NCI-H1417 (cell line): ENCODE results near the gene GLB1L2.

ENCODE experiments used
- DNase-seq, 3 experiments: peaks; one replicate each; lab custom pipeline; 2025; lab: John Stamatoyannopoulos, UW

GLB1L2 gene

GRCh38 chr11:134385774-134386565, 54.2 kb downstream of the GLB1L2 start:
- peak; percentile 86 to 95 (median 95) for DNase-seq

- no peak for DNase-seq
Observed at GRCh38 chr11:134386945-134387344, 55.2 kb downstream of the GLB1L2 start.

DNA sequence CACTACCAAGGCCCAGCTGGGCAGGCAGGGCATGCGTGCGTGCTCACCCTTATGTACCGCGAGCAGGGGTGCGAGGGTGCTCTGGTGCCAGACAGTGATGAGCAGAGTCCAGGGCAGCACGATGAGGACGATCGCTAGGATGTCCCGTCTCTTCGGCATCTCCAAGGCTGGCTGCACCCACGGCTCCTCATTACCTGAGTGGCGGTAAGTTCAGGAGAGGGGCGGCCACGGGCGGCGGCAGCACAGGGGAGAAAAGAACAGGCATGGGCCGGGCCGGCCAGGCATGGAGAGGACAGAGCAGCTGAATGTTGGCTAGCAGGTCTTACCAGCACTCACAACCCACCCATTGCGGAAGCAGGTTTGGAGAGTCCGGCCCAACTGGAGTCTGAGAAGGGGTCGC, 55.7 kb downstream of the GLB1L2 start:
- no peak for DNase-seq

DNA sequence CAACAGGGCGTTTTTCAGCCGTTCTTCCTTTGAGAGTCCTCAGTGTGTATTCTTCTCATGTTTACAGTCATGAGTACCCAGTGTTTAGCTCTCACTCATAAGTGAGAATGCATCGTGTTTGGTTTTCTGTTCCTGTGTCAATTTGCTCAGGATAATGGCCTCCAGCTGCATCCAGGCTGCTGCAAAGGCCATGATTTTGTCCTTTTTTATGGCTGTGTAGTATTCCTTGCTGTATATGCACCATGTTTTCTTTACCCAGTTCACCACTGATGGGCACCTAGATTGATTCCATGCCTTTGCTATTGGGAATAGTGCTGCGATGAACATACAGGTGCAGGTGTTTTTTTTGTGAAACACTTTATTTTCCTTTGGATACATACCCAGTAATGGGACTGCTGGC, 56.8 kb downstream of the GLB1L2 start:
- DNase-seq = no peak

GRCh38 chr11:134389464-134390180, 57.8 kb downstream of the GLB1L2 start:
- no peak for DNase-seq

GRCh38 chr11:134390706-134391569, 59.1 kb downstream of the GLB1L2 start:
- DNase-seq = peak in 2 of 3 experiments; percentile 36 to 64

DNA sequence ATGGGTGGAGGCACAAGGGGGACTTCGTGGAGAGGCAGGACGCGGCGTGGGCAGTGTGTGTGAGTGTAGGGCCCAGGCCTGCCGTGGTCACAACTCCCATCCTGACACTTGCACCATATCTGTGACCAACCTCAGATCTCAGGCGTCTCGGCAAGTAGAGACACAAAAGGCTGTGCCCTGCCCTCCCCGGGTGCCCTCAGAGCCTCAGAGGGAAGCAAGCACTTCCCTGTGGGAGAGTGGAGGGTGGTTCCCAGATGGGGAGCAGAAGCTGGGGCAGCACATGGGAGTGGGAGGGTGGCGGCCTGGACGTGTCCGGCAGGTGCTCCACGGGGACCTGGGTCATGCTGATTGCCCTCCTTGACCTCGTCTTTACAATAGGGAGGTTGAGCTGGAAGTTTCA, 59.9 kb downstream of the GLB1L2 start:
- no peak for DNase-seq

DNA sequence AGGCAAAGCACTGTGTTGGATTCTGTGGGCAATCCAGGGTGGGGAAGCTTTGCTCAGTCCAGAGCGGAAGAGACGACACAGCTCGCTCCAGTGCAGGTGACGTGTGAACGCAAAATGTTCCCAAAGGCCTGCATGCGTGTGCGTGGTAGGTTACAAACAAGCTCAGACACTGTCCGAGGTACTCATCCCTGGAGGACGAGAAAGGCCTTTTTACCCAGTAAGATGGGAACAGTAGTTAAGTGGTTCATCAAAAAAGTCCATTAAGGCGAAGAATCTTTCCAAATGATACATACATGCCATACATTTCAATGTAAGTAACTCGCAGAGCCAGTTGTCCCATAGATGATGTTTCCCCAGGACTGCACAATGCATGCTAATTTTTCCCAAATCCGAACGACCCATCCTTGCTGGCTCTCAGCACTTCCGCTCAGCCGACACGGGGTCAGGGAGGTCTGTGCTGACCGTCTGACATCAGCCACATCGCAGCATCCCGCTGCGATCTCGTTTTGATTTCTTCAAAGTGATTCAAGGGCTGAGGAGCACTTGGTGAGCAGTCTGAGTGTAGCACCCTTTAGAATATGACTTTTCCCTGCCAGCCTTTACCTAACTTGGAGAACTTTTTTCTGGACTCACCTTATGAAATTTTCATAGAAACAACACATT, 61.3 kb downstream of the GLB1L2 start:
- DNase-seq = no peak

DNA sequence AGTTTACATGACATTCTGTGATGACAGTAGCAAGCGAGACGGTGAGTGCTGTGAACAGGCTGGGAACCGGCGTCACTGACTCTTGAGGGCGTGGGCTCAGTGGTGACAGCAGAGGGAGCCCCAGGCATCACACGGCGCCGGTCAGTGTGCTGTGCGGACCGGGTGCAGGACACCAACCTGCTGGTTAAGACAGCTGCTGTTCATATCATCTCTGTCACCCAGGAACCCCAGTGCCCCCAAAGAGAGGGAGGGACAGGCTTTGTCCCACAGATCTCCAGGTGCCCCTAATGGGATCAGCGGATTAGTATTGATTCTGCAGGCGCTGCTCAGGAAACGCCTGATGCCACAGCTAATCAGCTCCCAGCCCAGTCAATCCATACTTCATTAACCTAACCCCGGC, 61.9 kb downstream of the GLB1L2 start:
- DNase-seq = peak in 2 of 3 experiments; percentile 9 to 51

DNA sequence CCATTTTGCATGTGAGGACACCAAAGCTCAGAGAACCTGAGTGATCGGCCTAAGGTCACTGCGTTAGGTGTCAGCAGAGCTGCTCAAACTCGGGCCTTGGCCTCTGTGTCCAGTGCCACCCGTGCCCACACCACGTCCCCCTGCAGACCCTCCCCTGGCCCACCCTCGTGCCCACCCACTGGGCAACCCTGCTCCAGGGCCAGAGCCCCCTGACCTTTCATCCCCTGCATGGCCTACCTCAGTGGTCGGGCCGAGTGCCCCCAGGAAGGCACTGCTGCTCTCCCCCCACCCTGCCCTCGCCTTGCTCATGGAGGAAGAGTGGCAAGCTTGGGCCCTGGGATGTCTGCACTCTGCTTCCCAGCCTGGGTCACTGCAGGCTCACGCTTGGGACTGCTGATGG, 62.5 kb downstream of the GLB1L2 start:
- no peak for DNase-seq

DNA sequence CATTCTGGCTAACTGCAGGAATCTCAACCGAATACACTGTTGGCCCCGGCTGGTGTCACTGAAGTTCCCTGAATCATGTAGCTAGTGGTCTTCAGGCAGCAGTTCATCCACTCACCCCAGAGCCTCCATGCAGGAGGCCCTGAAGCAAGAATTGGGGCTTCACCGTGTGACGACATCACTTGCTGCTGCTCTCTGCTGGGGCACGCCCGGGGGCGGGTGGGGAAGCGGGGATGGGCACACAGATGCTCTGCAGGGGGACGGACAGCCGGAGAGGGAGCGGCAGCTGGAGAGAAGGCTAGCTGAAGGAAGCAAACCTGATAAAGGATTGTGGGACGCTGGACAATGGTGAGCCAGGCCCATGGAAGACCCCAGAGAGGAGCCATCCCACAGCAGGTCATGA, 63.2 kb downstream of the GLB1L2 start:
- no peak for DNase-seq

- DNase-seq = no peak
Observed at GRCh38 chr11:134397304-134398078, 65.7 kb downstream of the GLB1L2 start.

DNA sequence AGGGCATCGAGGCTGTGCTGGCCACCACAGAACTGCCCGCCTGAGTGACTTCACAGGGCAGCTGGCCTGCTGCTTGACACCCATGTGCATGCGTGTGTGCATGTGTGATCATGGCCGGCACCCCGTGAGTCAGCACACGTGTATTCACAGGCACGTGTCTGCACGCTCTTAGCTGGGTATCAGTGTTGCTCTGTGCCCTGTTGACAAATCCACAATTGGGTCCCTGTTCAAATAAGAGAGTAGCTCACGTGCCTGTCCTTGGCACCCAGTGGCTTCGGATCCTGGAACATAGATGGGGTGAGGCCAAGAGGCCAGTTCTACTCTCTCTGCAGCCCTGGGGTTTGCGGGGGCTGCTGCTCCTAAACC, 66.3 kb downstream of the GLB1L2 start:
- DNase-seq = no peak

- DNase-seq = no peak
Observed at GRCh38 chr11:134398644-134399292, 67.0 kb downstream of the GLB1L2 start.

GRCh38 chr11:134399293-134399654, 67.5 kb downstream of the GLB1L2 start:
- DNase-seq = no peak

- DNase-seq = no peak
Observed at GRCh38 chr11:134399996-134400395, 68.2 kb downstream of the GLB1L2 start.

DNA sequence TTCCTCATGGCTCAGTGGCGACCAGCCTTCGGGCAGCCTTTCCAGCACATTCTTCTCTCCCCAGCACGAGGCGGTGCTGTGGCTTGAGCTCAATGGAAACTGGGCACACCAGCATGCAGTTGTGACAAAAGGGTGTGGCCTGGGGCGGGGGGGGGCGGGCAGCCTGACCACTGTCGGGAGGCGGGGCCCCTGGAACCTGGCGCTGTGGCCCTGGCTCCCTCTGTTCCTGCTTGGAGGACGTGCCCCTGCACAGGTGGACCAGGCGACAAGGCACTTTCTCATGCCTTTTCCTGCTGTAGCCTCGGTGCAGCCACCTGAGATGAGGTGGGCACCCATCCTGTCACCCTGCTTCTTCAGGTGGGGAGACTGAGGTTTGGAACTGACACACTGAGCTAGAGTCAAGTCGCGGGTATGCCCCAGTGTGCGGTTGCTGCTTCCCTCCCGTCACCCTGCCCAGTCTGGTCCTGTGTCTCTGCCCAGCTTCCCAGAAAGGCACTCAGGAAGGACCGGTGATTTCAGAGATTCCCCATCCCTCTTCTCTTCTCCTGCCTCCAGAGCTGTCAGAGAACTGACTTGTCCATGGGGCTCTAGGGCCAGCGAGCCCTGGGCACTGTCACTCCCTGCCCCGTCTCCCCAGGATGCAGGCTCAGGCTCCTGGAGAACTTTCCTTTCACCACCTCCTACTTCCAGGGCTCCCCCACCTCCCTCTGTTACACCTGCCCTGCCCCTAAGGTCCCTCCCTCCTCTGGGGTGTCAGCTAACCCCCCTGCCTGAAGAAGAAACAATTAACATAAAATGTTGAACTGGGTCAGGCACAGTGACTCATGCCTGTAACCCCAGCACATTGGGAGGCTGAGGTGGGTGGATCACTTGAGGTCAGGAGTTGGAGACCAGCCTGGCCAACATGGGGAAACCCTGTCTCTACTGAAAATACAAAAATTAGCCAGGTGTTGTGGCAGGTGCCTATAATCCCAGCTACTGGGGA, 70.3 kb downstream of the GLB1L2 start:
- DNase-seq = no peak

DNA sequence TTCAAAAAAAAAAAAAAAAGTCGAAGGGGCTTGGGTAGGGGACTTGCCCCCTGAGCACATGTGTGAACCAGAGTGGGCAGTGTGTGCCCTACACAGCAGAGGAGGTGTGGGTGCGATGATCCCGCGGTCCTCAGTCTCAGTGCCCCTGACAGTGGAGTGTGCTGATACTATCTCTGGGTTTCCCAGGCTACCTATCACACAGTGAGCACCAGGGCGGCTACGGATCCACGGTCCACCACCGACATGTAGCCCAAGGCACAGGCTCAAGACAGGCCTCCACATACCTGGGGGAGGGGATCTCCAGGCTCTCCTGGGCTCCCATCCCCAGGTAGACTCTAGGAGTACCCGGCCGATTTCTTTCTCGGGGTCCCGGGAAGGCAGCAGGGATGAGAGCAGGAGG, 71.1 kb downstream of the GLB1L2 start:
- no peak for DNase-seq

- peak in 1 of 3 experiments; percentile 45 for DNase-seq
Observed at GRCh38 chr11:134404575-134405341, 73.0 kb downstream of the GLB1L2 start.
